HTR-8/SVneo (cell line): Measurements from ENCODE around the gene RCOR3.
"Not testable (repeated sequence)": the region's sequence is repeated elsewhere in the genome, so short reads cannot be mapped to it uniquely, and the experiment has no call there.

ENCODE experiments used
- DNase-seq: peaks from one replicate; pipeline ENCODE4 v3.0.0; 2011; ENCODE audit warnings: low spot score, mixed read lengths; ENCODE audit not compliant: insufficient read length
- FAIRE-seq: peaks from 2 replicates; lab custom pipeline; 2011; peaks lifted over from hg19 to GRCh38; lab: Jason Lieb, UNC

The RCOR3 gene

DNA sequence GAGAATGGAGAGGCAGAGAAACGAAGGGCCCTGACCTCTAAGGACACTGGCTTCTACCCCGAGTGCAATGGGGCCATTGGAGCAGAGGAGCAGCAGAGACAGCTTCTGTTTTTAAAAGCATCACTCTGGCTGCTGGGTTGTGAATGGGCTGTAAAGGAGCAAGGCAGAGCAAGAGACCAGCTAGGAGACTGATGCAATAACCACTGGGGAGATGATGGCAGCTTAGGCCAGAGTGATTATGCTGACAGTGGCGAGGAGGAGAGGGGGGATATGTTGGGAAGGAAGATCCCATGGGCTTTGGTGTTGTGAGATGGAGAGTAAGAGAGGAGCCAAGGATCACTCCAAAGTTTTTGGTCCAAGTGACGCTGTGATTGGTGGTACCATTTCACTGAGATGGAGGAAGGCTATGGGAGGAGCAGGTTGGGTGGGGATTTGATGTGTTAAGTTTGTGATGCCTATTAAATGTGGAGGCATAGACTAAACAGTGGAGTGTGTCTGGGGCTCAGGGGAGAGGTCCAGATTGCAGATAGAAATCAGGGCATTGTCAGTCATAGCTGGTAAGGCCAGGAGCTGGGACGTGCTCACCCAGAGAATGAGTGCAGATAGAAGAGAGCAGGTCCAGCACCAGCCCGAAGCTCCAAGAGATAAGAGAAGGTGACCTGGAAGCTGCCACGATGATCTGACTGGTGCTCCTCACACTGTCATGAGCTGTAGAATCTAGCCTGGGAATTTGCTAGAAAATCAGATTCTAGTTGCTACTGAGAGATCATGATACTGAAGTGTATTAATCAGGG lies 78.5 kb downstream of the RCOR3 start:
- no peak for DNase-seq
- FAIRE-seq, result no peak

DNA sequence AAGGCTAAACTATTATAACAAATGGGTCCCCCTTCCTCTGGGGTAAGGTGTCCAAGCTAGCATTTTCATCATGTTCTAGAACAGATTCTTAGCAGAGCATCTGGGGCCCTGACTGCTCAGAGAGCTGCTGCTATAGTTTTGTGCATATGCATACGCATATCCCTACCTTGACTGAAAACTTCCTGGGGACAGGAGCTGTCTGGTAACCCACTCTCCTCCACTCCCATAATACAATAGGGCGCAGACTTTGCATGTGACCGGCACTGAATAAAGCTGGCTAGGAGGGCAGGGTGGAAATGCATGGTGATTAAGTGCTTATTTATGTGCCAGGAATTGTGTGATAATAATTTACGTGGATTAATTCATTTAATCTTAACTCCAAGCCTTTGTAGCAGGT lies 79.1 kb downstream of the RCOR3 start:
- DNase-seq, result no peak
- FAIRE-seq, result no peak

DNA sequence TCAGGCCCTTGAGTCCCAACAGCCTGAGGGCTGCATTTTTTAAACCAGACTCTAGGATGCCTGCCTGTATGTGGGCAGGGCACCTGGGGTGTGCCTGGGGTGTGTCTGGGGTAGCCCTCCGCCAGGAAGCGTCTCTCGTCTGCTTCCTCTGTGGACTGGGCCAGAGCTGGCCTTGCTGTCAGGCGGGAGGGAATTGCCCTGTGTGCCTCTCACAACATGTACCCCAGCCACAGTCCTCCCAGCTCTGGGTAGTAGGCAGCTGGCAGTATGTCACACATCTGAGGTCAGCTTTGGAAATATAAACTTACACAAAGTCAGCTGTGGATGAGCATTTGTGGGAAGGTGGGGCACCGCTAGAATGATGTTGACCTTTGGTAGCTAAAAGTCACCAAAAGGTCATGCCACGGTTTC lies 80.5 kb downstream of the RCOR3 start:
- no peak for DNase-seq

DNA sequence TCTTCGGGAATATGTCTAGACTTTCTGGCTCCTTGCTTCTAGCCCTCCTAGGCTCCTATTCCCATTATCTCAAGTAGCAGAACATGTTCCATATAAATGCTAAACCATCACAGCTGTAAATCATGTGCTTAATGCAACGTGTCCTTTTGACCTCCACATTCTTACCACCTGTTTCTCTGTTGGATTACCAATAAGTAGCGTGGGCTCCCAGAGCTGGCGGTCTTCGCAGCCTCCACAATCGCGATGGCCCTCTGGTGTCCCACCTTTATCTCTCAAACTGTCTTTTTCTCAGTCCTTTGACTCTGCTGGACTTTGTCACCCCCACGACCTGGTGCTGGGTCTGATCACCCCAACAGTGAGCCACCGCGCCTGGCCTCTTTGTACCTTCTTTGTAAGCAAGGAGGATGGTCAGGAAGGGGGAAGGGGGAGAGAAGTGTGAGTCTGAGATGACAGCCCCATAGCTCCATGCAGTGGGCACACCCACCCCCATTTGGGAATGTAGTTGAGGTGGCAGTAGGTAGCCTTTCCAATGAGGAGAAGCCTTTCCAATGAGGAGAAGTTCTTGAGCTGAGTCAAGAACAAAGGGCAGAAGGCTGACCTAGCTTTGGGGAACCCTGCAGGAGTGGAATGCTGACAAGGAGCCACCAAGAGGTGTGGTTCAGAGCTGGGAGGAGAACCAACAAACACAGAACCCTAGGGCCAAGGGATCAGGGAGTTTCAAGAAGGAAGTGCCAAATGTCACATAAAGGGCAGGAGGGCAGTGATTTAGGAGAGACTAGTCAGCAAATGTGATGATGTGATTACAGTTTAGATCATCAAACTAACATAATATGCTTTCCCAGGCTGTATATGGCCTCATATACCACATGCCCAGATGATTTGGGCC lies 81.7 kb downstream of the RCOR3 start:
- no peak for FAIRE-seq
- DNase-seq, result no peak

More for the DNA sequence above, 80.5 kb downstream of the RCOR3 start:
- no peak for FAIRE-seq

DNA sequence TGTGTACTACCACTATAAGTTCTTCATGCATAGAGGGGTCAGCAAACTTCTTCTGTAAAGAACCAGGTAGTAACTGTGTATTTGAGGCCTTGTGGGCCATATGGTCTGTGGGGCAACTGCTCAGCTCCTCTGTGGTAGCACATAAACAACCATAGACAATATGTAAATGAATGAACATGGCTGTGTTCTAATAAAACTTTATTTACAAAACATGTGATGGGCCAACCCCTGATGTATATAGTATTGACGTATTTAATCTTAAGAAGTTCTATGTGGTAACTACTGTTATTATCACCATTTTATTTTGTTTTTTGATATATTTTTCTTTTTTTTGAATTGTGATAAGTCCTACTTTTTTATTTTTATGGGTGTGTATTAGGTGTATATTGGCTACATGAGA lies 82.8 kb downstream of the RCOR3 start:
- FAIRE-seq, result no peak
- DNase-seq, result no peak

DNA sequence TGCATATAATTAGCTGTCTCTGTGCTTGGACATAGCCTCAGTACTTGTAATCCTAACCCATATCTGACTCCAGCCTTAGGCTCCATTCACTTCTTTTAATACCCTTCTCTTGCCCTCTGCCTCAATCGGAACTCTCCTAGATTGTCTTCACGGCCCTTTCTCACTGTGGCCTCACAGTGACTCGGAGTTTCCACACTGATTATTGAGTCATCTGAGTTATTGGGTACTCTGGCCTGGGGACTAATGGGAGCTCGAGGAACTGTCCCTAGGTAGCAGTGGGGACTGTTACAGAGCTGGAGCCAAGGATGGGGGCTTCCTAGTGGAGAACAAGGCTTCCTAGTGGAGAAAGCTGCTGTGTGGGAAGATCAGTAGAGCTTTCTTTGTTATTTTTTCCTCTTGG lies 84.4 kb downstream of the RCOR3 start:
- no peak for DNase-seq
- no peak for FAIRE-seq

DNA sequence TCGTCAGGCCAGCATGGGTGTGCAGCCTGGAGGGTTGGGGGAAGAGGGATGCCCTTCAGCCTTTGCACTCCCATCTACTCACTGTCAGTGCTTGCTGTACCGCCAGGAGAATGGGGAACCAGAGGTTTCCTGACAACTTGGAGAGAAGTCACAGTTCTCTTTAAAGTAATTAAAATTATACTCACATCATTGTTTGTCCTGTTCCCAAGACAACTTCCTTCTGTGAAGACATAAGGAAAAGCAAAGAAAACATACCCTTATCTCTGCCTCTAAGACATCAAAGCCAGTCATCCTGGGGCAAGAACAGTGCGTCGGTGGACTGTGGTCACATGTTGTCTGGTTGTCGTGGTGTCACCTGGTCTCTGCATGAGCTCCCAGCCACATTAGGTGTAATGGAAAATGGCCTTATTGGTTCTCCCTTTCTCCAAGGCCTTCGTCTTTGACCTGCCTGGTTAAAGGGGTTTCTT lies 85.0 kb downstream of the RCOR3 start:
- FAIRE-seq, result no peak

DNA sequence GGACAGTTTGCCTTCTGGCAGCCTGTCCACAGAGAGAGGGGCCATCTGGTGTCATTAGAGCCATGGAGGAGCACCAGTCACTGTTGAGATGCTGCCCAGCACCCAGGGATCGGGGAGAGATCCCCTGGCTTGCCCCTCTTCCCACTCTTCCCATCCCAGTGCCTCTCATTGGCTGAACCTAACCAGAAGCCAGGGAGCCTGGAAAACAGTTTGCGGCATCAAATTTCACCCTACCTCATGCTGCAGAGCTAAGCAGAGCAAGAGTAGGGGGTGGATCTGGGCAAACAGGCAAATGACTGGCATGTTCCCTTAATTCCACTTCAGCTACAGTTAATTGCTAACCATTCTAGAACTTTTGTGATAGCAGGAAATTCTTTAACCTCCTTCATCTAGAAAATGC lies 86.6 kb downstream of the RCOR3 start:
- DNase-seq, result peak; percentile 30
- no peak for FAIRE-seq

More for the DNA sequence above, 85.0 kb downstream of the RCOR3 start:
- DNase-seq, result no peak

DNA sequence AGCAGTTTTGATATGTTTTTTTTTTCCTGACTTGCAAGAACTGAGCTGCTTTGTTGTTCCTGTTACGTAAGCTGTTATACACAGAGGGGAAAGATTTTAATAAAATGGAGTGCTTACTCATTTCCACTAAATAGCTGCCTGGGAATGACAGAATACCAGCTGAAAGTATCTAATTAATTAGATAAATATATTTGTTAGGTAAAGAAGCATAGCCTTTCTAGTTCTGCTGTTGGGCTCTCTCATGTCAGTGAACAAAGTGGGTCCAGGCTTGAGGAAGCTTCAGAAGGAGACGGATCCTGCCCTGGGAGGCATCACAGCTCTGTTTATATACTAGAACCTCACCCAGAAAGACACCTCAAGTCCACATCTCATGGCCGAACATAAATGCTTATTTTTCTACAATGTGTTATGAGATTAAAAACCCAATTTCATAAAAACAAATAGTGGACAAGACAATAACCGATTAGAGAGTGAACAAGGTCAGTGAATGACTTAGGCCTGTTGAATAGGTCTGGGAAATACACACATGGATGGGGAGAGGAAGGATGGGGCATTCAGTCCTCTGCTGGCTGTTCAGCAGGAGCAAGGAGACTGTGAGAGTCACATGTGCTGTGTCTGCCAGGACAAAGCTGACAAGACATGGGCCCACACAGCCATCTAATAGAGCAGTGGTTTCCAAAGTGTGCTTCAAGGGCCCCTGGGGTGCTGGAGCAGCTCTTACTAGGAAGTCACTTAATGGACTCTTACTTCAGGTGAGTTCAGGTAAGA lies 88.1 kb downstream of the RCOR3 start:
- DNase-seq, result no peak
- FAIRE-seq, result no peak

DNA sequence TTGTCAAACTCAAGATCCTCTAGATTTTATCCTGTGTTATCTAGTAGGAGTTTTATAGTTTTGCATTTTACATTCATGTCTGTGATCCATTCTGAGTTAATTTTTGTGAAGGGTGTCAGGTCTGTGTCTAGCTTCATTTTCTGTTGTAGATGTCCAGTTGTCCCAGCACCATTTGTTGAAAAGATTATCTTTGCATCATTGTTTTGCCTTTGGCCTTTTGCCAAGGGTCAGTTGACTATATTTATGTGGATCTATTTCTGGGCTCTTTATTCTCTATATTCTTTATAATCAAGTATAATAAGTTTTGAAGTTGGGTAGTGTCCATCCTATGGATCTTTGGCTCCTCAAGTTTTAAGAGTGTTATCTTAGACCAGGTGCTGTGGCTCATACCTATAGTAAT lies 89.4 kb downstream of the RCOR3 start:
- no peak for FAIRE-seq
- no peak for DNase-seq

DNA sequence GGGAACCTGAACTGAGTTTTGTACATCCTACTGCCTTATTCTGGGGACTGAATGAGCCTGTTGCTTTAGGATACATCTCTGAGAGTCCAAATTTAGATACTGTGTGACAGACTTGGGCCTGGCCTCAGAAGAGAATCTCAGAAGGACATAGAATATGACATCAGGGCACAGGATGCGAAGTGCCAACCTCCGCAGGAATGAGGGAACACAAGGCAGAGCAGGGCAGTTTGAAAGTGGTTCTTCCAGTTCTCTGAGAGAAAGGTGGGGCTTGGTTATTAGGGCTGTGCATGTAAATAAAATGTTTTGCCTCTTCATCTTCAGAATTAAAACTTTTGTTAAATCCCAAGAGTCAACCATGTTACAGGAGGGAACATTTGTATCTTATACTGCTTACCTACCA lies 90.6 kb downstream of the RCOR3 start:
- DNase-seq, result no peak
- no peak for FAIRE-seq

DNA sequence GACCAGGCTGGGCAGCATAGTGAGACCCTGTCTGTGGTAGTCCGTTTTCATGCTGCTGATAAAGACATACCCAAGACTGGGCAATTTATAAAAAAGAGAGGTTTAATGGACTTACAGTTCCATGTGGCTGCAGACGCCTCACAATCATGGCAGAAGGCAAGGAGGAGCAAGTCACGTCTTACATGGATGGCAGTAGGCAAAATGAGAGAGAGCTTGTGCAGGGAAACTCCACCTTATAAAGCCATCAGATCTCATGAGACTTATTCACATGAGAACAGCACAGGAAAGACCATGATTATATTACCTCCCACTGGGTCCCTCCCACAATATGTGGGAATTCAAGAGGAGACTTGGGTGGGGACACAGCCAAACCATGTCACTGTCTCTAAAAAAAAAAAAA lies 92.9 kb downstream of the RCOR3 start:
- not testable (repeated sequence) for DNase-seq, FAIRE-seq

DNA sequence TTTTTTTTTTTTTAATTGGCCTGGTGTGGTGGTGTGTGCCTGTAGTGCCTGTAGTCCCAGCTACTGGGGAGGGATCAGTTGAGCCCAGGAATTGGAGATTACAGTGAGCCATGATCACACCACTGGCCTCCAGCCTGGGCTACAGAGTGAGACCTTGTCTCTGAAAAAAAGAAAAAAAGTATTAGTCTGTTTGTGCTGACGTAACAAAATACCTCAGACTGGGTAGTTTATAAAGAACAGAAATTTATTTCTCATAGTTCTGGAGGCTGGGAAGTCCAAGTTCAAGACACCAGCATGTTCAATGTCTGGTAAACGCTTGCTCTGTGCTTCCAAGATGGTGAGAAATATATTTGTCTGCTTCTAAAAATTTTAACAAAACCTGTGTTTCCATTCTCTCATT lies 93.3 kb downstream of the RCOR3 start:
- FAIRE-seq, result no peak
- DNase-seq, result no peak

DNA sequence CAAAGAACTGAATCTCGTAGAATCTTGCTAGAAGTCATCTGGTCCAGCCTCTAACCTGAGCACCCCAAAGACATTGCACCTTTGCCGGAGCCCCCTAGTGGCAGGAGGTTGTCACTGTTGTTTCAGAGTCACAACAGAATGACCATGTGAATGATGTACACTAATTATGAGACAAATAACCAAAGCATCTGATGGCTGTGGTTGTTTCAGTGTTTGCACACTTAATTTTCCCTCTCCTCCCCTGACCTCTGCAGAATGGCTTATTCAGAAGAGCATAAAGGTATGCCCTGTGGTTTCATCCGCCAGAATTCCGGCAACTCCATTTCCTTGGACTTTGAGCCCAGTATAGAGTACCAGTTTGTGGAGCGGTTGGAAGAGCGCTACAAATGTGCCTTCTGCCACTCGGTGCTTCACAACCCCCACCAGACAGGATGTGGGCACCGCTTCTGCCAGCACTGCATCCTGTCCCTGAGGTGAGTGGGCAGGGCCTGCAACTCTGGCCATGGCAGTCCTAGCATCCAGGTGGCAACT lies 93.9 kb downstream of the RCOR3 start:
- DNase-seq (peak; percentile 25), FAIRE-seq (no peak)

DNA sequence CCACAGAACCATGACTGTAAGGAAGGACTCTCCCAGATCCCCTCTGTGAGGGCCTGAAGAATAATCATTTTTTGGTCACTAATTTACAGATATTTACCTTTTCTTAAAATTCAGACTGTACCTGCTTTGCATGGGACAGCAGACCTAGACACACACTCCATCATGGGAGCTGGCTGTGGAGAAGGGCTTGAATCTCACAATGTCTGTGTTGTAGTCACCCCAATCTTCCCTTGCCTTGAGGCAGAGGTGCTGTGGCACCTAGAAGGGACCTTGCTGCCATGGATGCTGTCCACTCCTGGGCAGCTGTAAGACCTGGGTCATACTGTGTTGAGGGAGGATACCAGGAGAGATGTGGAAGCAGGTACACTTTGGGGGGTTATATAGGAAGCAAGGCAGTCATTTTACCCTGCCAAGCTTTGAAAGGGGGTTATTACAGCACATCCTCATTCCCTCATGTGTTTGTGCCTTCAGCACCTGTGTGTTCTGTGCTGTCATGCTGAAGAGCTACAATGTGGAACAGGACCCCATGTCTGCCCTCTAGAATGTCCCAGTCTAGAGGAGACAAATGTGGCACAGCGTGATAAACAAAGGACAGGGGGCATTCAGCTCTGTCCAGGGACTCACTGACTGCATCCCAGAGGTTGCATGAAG lies 94.5 kb downstream of the RCOR3 start:
- FAIRE-seq (no peak), DNase-seq (no peak)

DNA sequence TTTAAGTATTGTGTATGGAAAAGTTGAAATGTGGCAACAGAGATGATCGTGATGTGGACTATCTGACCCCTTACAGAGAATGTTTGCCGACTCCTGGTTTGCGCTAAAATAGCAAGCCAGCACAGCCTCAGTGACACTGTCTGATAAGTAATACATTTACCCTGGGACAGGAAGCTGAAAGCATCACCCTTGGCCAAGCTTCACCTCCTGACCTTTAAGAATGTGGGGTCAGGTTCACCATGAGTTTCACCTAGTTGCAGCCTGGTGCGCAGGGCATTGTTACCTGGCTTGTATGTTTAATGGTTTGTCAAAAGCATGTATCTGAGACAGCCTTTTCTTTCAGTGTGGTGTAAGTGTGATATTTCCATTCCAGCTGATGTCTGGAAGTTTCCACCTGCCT lies 96.7 kb downstream of the RCOR3 start:
- no peak for FAIRE-seq
- DNase-seq, result no peak

DNA sequence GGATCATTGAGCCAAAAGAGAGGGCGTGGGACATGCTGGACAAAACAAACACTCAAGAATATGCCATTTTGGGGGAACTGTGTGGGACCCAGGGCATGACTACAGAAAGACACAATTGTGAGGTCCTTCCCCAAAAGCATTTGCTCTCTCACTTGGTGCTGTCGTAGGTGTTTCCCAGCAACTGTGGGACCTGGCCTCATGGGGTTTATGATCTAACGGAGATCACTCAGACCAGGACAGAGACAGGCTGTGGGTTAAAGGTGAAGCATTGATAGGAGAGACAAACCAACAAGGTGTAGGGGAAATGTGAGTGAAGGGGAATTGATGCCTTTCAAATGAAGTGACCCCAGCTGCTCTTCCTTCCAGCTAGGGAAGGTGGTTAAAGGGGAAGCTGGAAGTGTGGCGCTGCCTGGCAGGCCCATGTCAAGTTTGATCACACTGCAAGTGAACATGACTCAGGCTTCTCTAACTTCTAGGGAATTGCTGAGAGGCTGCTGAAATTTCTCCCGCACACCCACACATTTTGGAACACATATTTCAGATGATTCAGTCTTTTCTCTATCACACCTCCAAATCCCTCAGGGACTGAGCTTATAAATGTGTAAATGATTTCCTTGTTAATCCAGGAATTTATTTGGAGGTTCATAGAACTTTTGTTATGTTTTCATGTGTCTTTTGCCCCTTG lies 97.7 kb downstream of the RCOR3 start:
- DNase-seq (no peak), FAIRE-seq (no peak)

DNA sequence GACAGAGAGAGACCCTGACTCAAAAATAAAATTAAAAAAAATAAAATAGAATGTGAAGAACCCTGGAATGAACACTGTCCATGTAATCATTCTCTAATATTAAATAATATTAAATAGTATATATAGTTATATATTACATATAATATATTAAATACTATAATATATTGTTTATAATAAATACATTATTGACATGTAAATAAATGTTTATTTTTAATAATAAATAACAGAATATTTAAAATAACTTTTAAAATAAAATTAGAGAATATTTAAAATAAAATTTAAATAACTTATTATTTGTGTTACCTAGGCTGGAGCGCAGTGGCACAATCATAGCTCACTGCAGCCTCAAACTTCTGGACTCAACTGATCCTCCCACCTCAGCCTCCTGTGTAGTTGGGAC lies 99.5 kb downstream of the RCOR3 start:
- FAIRE-seq (no peak), DNase-seq (no peak)

DNA sequence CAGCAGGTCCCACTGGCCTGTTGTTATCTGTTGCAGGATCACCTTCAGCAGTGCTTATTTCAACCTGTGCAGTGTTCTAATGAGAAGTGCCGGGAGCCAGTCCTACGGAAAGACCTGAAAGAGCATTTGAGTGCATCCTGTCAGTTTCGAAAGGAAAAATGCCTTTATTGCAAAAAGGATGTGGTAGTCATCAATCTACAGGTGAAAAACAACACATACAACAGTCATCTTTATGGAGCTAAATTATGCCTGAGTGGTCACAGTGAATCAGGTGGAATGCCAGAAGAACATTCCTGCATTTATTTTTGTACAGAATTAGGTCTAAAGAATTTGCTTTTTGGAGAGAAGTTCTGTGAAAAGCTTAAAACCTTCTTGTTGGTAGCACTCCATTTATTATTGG lies 100.7 kb downstream of the RCOR3 start:
- DNase-seq (no peak), FAIRE-seq (no peak)
